Measurements from ENCODE around the gene IFNG-AS1.

IFNG-AS1 gene

GRCh38 chr12:68037616-68038255 is 48.5 kb downstream of the IFNG-AS1 start:
- DNase-seq (ENCODE audit: low read depth in 3 of 3) = no peak

- no peak for DNase-seq (ENCODE audit: low read depth in 3 of 3)
Measured at GRCh38 chr12:68038650-68039049, 49.4 kb downstream of the IFNG-AS1 start.

DNA sequence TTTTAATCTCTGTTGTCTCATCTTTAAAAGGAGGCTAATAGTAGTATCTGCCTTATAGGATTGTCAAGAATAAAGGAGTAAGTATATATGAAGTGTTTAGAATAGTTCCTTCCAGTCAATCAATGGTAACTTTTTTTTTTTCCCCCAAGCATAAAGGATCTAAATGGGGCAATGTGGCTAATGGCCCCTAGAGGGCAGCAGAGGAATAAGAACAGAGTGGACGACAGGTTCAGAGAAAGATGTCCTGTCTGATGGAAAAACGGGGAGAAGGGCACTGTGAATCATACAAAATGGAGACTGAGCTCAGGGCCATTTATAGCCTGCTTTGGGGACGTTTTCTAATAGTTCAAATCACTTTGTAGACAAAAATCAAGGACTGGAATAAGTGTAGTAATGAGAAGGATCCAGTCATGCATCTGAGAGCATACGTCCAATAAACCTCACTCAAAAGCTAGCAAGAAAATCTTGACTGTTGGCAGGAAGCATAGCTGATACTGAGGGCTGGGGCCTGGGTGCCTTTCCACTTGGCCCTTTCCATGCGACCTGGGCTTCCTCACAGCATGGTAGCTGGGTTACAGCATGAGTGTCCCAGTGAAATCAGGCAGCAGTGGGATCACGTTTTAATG is 51.3 kb downstream of the IFNG-AS1 start:
- peak; percentile 19 to 57 (median 30) for DNase-seq (ENCODE audit: low read depth in 3 of 3)

DNA sequence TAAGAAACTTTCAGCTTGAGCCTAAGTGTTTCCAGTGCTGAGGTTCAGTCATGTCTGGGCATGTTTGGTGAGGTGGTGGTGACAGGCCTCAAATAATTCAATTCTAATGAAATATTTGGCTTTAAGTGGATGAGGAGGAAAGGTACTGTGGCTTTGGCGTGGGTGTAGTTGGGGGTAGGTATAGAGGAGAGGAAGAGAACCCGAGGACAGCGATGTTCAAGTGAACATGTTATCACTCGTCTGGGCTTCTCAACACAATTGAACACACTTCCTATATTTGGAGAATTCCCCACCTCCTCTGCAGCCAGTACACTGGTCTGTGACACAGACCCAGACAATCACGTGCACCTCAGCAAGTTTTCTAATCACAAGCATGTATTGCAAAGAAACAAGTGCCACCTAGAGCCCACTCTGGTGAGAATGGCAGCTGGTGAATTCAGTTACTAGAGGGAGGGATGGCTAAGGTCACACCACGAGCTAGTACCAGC is 53.0 kb downstream of the IFNG-AS1 start:
- DNase-seq (ENCODE audit: low read depth in 3 of 3) = no peak

- no peak for DNase-seq (ENCODE audit: low read depth in 3 of 3)
Measured at GRCh38 chr12:68043435-68043834, 54.2 kb downstream of the IFNG-AS1 start.

DNA sequence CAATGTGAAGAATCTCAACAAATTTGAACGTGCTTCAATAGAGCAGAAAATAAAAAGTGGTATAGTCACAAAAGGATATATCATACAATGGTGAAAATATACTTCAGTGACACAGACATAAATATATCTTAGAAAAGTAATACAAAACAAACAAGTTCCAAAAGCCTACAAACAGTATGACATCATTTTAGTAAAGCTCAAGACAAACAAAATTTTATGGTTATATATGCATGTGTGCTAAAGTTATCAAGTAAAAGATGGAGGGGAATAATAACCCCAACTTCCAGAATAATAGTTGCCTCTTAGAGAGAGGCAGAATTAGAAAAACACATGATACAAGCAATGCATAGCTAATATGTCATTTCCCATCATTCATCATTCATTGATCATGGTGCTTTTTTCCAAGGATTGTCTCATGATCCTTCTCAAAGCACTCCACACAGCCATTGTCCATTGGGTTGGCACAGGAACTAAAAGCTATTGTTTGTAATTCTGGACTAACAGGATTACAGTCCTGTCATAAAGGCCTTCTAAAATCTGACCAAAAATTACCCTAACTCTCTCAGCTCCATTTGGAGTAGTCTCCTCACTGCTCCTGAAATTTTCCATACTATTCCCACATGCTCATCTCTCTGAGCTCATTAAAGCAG is 59.5 kb downstream of the IFNG-AS1 start:
- no peak for DNase-seq (ENCODE audit: low read depth in 3 of 3)

DNA sequence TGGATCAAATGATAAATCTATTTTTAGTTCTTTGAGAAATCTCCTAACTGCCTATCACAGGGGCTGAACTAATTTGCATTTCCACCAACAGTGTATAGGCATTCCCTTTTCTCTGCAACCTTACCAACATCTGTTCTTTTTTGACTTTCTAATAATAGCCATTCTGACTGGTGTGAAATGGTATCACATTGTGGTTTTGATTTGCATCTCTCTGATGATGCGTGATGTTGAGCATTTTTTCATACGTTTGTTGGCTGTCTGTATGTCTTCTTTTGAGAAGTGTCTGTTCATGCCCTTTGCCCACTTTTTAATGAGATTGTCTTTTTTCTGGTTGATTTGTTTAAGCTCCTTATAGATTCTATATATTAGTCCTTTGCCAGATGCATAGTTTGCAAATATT is 67.1 kb downstream of the IFNG-AS1 start:
- DNase-seq (ENCODE audit: low read depth in 3 of 3) = no peak

DNA sequence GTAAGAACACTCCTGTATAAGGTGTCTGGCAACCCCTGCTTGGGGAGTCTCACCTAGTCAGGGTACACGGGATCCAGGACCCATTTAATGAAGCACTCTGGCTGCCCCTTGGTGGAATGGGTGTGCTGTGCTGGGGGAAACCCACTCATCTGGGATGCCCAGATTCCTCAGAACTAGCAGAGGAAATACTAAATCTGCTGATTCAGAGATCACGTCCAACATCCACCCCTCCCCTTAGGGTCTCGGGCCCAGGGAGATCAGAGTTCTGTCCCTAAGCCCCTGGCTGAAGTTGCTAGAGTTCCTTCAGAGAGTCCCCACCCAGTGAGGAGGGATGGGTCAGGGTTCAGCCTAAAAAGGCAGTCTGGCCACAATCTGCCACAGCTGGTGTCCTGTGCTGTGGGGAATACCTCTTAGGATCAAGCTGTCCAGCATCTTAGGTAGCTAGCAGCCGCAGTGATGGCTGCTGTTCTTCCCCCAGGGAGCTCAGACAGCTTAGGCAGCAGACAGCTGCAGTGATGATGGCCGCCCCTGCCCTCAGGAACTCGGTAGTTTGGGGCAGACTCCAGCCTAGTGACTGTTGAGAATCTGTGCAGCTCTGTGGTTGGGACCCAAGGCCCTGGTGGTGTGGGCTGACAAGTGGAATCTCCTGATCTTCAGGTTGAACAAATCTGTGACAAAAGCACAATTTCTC is 74.8 kb downstream of the IFNG-AS1 start:
- no peak for DNase-seq (ENCODE audit: low read depth in 3 of 3)

GRCh38 chr12:68065163-68065562 is 75.9 kb downstream of the IFNG-AS1 start:
- DNase-seq (ENCODE audit: low read depth in 3 of 3) = no peak

DNA sequence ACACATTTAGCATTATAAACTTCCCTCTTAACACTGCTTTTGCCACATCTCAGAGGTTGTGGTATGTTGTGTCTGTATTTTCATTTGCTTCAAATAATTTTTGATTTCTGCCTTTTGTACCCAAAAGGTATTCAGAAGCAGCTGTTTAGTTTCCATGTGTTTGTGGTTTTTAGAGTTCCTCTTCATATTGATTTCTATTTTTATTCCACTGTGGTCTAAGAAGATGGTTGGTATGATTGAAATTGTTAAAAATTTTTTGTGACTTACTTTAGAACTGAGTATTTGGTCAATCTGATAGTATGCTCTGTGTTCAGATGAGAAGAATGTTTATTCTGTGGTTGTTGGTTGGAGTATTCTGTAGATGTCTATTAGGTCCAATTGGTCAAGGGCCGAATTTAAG is 76.4 kb downstream of the IFNG-AS1 start:
- DNase-seq (ENCODE audit: low read depth in 3 of 3) = no peak

DNA sequence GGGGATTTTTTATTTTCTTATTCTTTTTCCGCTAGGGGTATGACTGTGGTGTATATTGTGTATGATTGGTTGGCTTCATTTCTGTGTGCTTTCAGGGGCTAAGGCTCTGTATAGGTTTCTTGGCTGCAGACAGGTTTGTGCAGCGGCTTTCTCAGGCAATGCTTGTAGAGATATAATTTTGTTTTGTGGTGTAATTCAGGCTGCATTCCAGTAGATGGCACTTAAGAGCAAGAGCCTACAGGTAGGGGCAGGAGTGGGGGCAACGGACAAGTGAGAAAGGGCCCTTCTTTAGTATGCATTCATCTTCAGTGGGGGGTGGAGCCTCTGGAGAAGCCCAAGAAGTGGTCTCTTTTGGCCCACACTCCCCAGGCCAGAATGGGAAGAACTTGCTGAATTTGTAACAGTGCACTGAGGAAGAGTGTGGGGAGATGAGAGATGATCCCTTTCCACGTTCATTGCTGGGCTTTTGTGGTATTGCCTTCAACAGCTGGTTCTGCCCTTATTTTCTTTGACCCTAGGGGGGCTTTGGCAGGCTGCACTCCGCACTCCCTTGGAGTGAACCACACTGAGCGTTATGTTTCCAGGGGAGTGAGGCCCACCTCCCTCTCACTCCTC is 78.6 kb downstream of the IFNG-AS1 start:
- DNase-seq (ENCODE audit: low read depth in 3 of 3) = no peak

DNA sequence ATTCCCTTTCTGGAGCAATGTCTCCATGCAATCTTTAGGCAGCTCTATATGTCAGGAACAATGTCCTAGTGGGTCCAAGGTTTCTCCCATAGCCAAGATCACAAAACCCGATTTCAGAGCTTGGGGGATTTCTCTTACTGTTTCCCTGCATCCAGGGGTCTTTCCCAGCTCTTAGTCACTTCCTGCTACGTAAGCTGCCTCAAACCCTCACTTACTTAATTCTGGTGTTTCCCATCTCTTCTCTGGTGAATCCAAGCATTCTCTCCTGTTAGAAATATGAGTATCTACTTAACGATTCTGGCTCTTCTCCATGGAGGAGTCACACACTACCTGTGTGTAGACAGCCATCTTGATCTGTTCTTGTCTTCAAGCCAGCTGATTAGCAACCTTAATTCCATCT is 80.0 kb downstream of the IFNG-AS1 start:
- DNase-seq (ENCODE audit: low read depth in 3 of 3) = no peak
